Central memory CD8-positive, alpha-beta T cell (primary cell): Measurements from ENCODE around the gene MRTFA.

Experiments used
- ATAC-seq: fragments of 150-1000 bp; cut with Tn5 transposase; replicated peaks from 2 replicates; pipeline ENCODE4 v1.10.0; 2022; ENCODE audit warnings: mild to moderate bottlenecking, moderate FRiP score, moderate number of reproducible peaks; ENCODE audit not compliant: poor library complexity, severe bottlenecking; ENCODE audit errors: extremely low read depth
- DNase-seq, 2 donors: peaks; one replicate each; pipeline ENCODE4 v3.0.0; 2021; ENCODE audit warnings: low spot score in 2 of 2
- H3K27ac Mint-ChIP-seq: one replicate; pipeline ENCODE4 v1.8.0; 2022; ENCODE audit warnings: low read depth, mild to moderate bottlenecking, moderate library complexity, mixed read lengths
- H3K27me3 Mint-ChIP-seq: one replicate; pipeline ENCODE4 v1.8.0; 2022; ENCODE audit warnings: mixed read lengths
- H3K36me3 Mint-ChIP-seq: one replicate; pipeline ENCODE4 v1.8.0; 2022; ENCODE audit warnings: mild to moderate bottlenecking, moderate library complexity, mixed read lengths; ENCODE audit not compliant: insufficient read depth
- H3K4me1 Mint-ChIP-seq: one replicate; pipeline ENCODE4 v1.8.0; 2022; ENCODE audit warnings: mixed read lengths
- H3K4me3 Mint-ChIP-seq: one replicate; pipeline ENCODE4 v1.8.0; 2022; ENCODE audit warnings: mild to moderate bottlenecking, moderate library complexity, mixed read lengths
- H3K9me3 Mint-ChIP-seq: one replicate; pipeline ENCODE4 v1.8.0; 2022; ENCODE audit warnings: mixed read lengths

MRTFA gene

GRCh38 chr22:40367342-40367741 lies 269.2 kb downstream of the MRTFA start:
- no peak for DNase-seq
- peaks cover 10% of the 10 kb centered on the region for H3K4me1 Mint-ChIP-seq
- H3K27me3 Mint-ChIP-seq: no peaks in the 10 kb centered on the region
- peaks cover 51% of the 10 kb centered on the region for H3K36me3 Mint-ChIP-seq
- no peak overlapping the region for H3K4me3 Mint-ChIP-seq
- no peak for ATAC-seq
- no peaks in the 10 kb centered on the region for H3K9me3 Mint-ChIP-seq
- H3K27ac Mint-ChIP-seq: no peak overlapping the region

- DNase-seq (no peak), ATAC-seq (no peak)
- Mint-ChIP-seq H3K4me3 (no peak overlapping the region), H3K27me3 (no peaks in the 10 kb centered on the region), H3K9me3 (no peaks in the 10 kb centered on the region), H3K4me1 (peaks cover 2% of the 10 kb centered on the region), H3K36me3 (peaks cover 60% of the 10 kb centered on the region), H3K27ac (peak overlapping the region; percentile 26)
These were observed 270.5 kb downstream of the MRTFA start for GRCh38 chr22:40366068-40366467.

- no peaks in the 10 kb centered on the region for H3K27me3 Mint-ChIP-seq
These were observed 272.1 kb downstream of the MRTFA start for GRCh38 chr22:40364431-40364830.

GRCh38 chr22:40363059-40363458 lies 273.5 kb downstream of the MRTFA start:
- Mint-ChIP-seq H3K36me3 (peaks cover 84% of the 10 kb centered on the region), H3K4me3 (no peak overlapping the region), H3K9me3 (no peaks in the 10 kb centered on the region), H3K4me1 (no peaks in the 10 kb centered on the region), H3K27ac (no peak overlapping the region), H3K27me3 (no peaks in the 10 kb centered on the region)
- DNase-seq (no peak), ATAC-seq (no peak)

More at GRCh38 chr22:40364431-40364830, 272.1 kb downstream of the MRTFA start:
- ATAC-seq (no peak), DNase-seq (no peak)
- Mint-ChIP-seq H3K4me3 (no peak overlapping the region), H3K36me3 (peaks cover 72% of the 10 kb centered on the region), H3K27ac (peak overlapping the region; percentile 32), H3K9me3 (no peaks in the 10 kb centered on the region), H3K4me1 (no peaks in the 10 kb centered on the region)

- H3K27ac Mint-ChIP-seq: no peak overlapping the region
- no peaks in the 10 kb centered on the region for H3K27me3 Mint-ChIP-seq
- H3K36me3 Mint-ChIP-seq: peaks cover 87% of the 10 kb centered on the region
- no peak for DNase-seq
- H3K9me3 Mint-ChIP-seq: no peaks in the 10 kb centered on the region
- no peaks in the 10 kb centered on the region for H3K4me1 Mint-ChIP-seq
- no peak overlapping the region for H3K4me3 Mint-ChIP-seq
- ATAC-seq: no peak
These were observed 275.4 kb downstream of the MRTFA start for GRCh38 chr22:40361100-40361499.
